ENCODE data around the gene CYREN. TPM values are rescaled to one million over a fixed set of nuclear protein-coding genes. Genes with fewer than 3 reads are reported as not detected.

The CYREN gene
- total RNA-seq (10 to 100 TPM; 14.0 to 15.8 TPM), total RNA-seq (12.0 to 68.2 (median 34.2) reads per million in 172 experiments)
- polyA plus RNA-seq (2013, experiment 1 of 2), result 40.6 TPM
- polyA plus RNA-seq (2013, experiment 2 of 2), result 38.6 TPM

GRCh38 chr7:135170274-135170997 lies at the start of gene CYREN:
Gene CYREN (minus strand): TSS chr7:135170707. CDS start chr7:135168922, 1,785 bp downstream.
- Mint-ChIP-seq H3K4me1 (ENCODE audit: low read depth) (peaks cover 48% of the 10 kb centered on the region), H3K4me3 (peak within 1 kb of the TSS; percentile 91), H3K27ac (peak within 1 kb of the TSS; percentile 94)

GRCh38 chr7:135217645-135218509 lies 47.4 kb upstream of the CYREN start:
- DNase-seq (no peak), ATAC-seq (ENCODE audit: poor library complexity) (no peak)
- H3K9me3 Mint-ChIP-seq, result no peaks in the 10 kb centered on the region
- no peaks in the 10 kb centered on the region for H3K4me1 ChIP-seq (ENCODE audit: insufficient read depth, low read length)
- H3K9me3 ChIP-seq (ENCODE audit: control insufficient read depth in 1 of 2, insufficient read depth in 1 of 2, low read length in 2 of 2), result no peaks in the 10 kb centered on the region
- no peaks in the 10 kb centered on the region for H3K27me3 ChIP-seq (ENCODE audit: control insufficient read depth in 1 of 2, insufficient read depth in 2 of 2, low read length in 2 of 2)
- no peaks in the 10 kb centered on the region for H3K4me1 Mint-ChIP-seq (ENCODE audit: low read depth)
- no peaks in the 10 kb centered on the region for H3K36me3 ChIP-seq (ENCODE audit: insufficient read depth, low read length)
- POLR2A ChIA-PET, result interaction anchor here (0.9 kb wide), 1 partner anchor 70 kb away, joined by 4 read pairs; the partner anchor contains the start of gene TMEM140
- no peak for TF ChIP-seq CTCF (IDR thresholded peaks at IDR 0.05)
- CTCF ChIA-PET, result no interaction called here
- H3K36me3 Mint-ChIP-seq (ENCODE audit: low read depth), result no peaks in the 10 kb centered on the region
- no peak overlapping the region for H3K4me3 Mint-ChIP-seq
- no peak overlapping the region for H3K4me3 ChIP-seq (ENCODE audit: low read length)
- no peaks in the 10 kb centered on the region for H3K27me3 Mint-ChIP-seq
- intact Hi-C loops (cut with DNase I, micrococcal nuclease), result no loop called here
- no peak overlapping the region for H3K27ac Mint-ChIP-seq
- no peak overlapping the region for H3K27ac ChIP-seq (ENCODE audit: low read depth in 1 of 2, low read length in 2 of 2)

More at GRCh38 chr7:135170274-135170997, at the start of gene CYREN:
- TF ChIP-seq CTCF (IDR thresholded peaks at IDR 0.05), result peak; percentile 76
- ATAC-seq (ENCODE audit: poor library complexity), result peak; percentile 77
- Histone ChIP-seq H3K4me1 (ENCODE audit: insufficient read depth, low read length) (peaks cover 47% of the 10 kb centered on the region), H3K9me3 (ENCODE audit: control insufficient read depth in 1 of 2, insufficient read depth in 1 of 2, low read length in 2 of 2) (no peaks in the 10 kb centered on the region), H3K36me3 (ENCODE audit: insufficient read depth, low read length) (peaks cover 32% of the 10 kb centered on the region), H3K4me3 (ENCODE audit: low read length) (peak within 1 kb of the TSS; percentile 82), H3K27me3 (ENCODE audit: control insufficient read depth in 1 of 2, insufficient read depth in 2 of 2, low read length in 2 of 2) (no peaks in the 10 kb centered on the region), H3K27ac (ENCODE audit: low read depth in 1 of 2, low read length in 2 of 2) (peak within 1 kb of the TSS; percentile 94)
- Mint-ChIP-seq H3K27me3 (no peaks in the 10 kb centered on the region), H3K9me3 (no peaks in the 10 kb centered on the region), H3K36me3 (ENCODE audit: low read depth) (peaks cover 45% of the 10 kb centered on the region)
- peak; percentile 75 to 95 (median 87) for DNase-seq
- intact Hi-C loops (cut with DNase I, micrococcal nuclease), result loop anchor here (1.0 to 5.0 kb wide), 3 partner anchors 22 to 538 kb away; partner anchors contain the start of genes AGBL3 (in 1 of the 2) and TMEM140 (in 1 of the 2)
- ChIA-PET CTCF (interaction anchor here (0.5 to 3.8 kb wide), 24 partner anchors 8 to 713 kb away, joined by 3 to 53 read pairs (median 4); partner anchors contain the start of genes AGBL3, TMEM140 and WDR91), POLR2A (interaction anchor here (0.6 to 4.2 kb wide), 19 partner anchors 10 to 535 kb away, joined by 3 to 111 read pairs (median 4); partner anchors contain the start of genes AGBL3, BPGM, NUP205 and TMEM140)

GRCh38 chr7:135215698-135216097 lies 45.2 kb upstream of the CYREN start:
- Mint-ChIP-seq H3K27me3 (no peaks in the 10 kb centered on the region), H3K4me3 (no peak overlapping the region), H3K9me3 (no peaks in the 10 kb centered on the region), H3K27ac (no peak overlapping the region), H3K4me1 (ENCODE audit: low read depth) (peaks cover 11% of the 10 kb centered on the region), H3K36me3 (ENCODE audit: low read depth) (peaks cover 4% of the 10 kb centered on the region)
- Histone ChIP-seq H3K4me3 (ENCODE audit: low read length) (no peak overlapping the region), H3K36me3 (ENCODE audit: insufficient read depth, low read length) (no peaks in the 10 kb centered on the region), H3K9me3 (ENCODE audit: control insufficient read depth in 1 of 2, insufficient read depth in 1 of 2, low read length in 2 of 2) (no peaks in the 10 kb centered on the region), H3K27ac (ENCODE audit: low read depth in 1 of 2, low read length in 2 of 2) (no peak overlapping the region), H3K27me3 (ENCODE audit: control insufficient read depth in 1 of 2, insufficient read depth in 2 of 2, low read length in 2 of 2) (no peaks in the 10 kb centered on the region), H3K4me1 (ENCODE audit: insufficient read depth, low read length) (peaks cover 10% of the 10 kb centered on the region)
- ATAC-seq (ENCODE audit: poor library complexity), result no peak
- ChIA-PET POLR2A (no interaction called here), CTCF (no interaction called here)
- no peak for DNase-seq
- no peak for TF ChIP-seq CTCF (IDR thresholded peaks at IDR 0.05)
- intact Hi-C loops (cut with DNase I, micrococcal nuclease), result no loop called here

Data from CD4-positive, alpha-beta T cell (primary cell).